Activated CD8-positive, alpha-beta memory T cell treated with anti-CD3 and anti-CD28 coated beads for 48 hours (primary cell): ENCODE data around the gene HOXC4.

Source experiments
- DNase-seq, 3 experiments: peaks; one replicate each; pipeline ENCODE4 v3.0.0-alpha.2; 2020; ENCODE audit warnings: low read depth in 2 of 3, low spot score in 2 of 3

HOXC4 gene

GRCh38 chr12:54015018-54015931 is 38.4 kb upstream of the HOXC4 start:
- no peak for DNase-seq

- no peak for DNase-seq
Measured at GRCh38 chr12:54016051-54016450, 37.6 kb upstream of the HOXC4 start.

GRCh38 chr12:54016478-54016964 is 37.1 kb upstream of the HOXC4 start:
- DNase-seq = no peak

GRCh38 chr12:54017027-54017788 is 36.4 kb upstream of the HOXC4 start:
- no peak for DNase-seq

GRCh38 chr12:54017878-54018467 is 35.7 kb upstream of the HOXC4 start:
- DNase-seq = peak in 2 of 3 experiments; percentile 38 to 55

- no peak for DNase-seq
Measured at GRCh38 chr12:54018468-54018984, 35.1 kb upstream of the HOXC4 start.

- no peak for DNase-seq
Measured at GRCh38 chr12:54019091-54019811, 34.4 kb upstream of the HOXC4 start.

- DNase-seq = no peak
Measured at GRCh38 chr12:54019924-54020590, 33.6 kb upstream of the HOXC4 start.

- no peak for DNase-seq
Measured at GRCh38 chr12:54020591-54021405, 32.8 kb upstream of the HOXC4 start.

GRCh38 chr12:54021432-54022013 is 32.1 kb upstream of the HOXC4 start:
- no peak for DNase-seq

GRCh38 chr12:54022960-54023884 is 30.4 kb upstream of the HOXC4 start:
- no peak for DNase-seq

GRCh38 chr12:54024127-54024526 is 29.5 kb upstream of the HOXC4 start:
- DNase-seq = no peak

GRCh38 chr12:54024581-54025305 is 28.9 kb upstream of the HOXC4 start:
- no peak for DNase-seq

GRCh38 chr12:54025499-54026405 is 27.9 kb upstream of the HOXC4 start:
- no peak for DNase-seq

GRCh38 chr12:54026640-54027441 is 26.8 kb upstream of the HOXC4 start:
- DNase-seq = no peak

GRCh38 chr12:54027442-54027786 is 26.2 kb upstream of the HOXC4 start:
- no peak for DNase-seq
